HEK293T (cell line): ENCODE results near the gene TBC1D26.
"Not testable (repeated sequence)": the region's sequence is repeated elsewhere in the genome, so short reads cannot be mapped to it uniquely, and the experiment has no call there.

ENCODE experiments used
- CTCF ChIA-PET: fragments of 350-600 bp; formaldehyde crosslinking; extraction: SDS; loops from one replicate; lab custom pipeline; 2021; ENCODE audit warnings: antibody characterized with exemption, inconsistent platforms; lab: Yijun Ruan, JAX
- POLR2A ChIA-PET: fragments of 350-600 bp; formaldehyde crosslinking; extraction: SDS; loops from one replicate; lab custom pipeline; 2020; ENCODE audit warnings: antibody characterized with exemption, inconsistent platforms; lab: Yijun Ruan, JAX
- DNase-seq: peaks from one replicate; pipeline ENCODE4 v3.0.0; 2012; ENCODE audit warnings: mixed read lengths; ENCODE audit errors: extremely low spot score
- ARNT ChIP-seq: fragments of 450-650 bp; IDR thresholded peaks from 2 replicates; pipeline ENCODE4 v1.6.1; 2017; ENCODE audit warnings: mild to moderate bottlenecking
- BHLHE40 ChIP-seq: fragments of 450-650 bp; IDR thresholded peaks from 2 replicates; pipeline ENCODE4 v1.6.1; 2016; ENCODE audit warnings: mild to moderate bottlenecking, moderate library complexity, borderline replicate concordance
- CTBP1 ChIP-seq: fragments of 450-650 bp; IDR thresholded peaks from 2 replicates; pipeline ENCODE4 v1.6.1; 2016; ENCODE audit warnings: borderline replicate concordance
- ELF4 ChIP-seq: fragments of 450-650 bp; IDR thresholded peaks from 2 replicates; pipeline ENCODE4 v1.6.1; 2017; ENCODE audit warnings: antibody characterized with exemption
- FOXA1 ChIP-seq: fragments of 450-650 bp; IDR thresholded peaks from 2 replicates; pipeline ENCODE4 v1.6.1; 2016; ENCODE audit warnings: mild to moderate bottlenecking
- FOXK2 ChIP-seq: fragments of 450-650 bp; IDR thresholded peaks from 2 replicates; pipeline ENCODE4 v1.6.1; 2016; ENCODE audit warnings: mild to moderate bottlenecking
- FOXM1 ChIP-seq: fragments of 450-650 bp; IDR thresholded peaks from 2 replicates; pipeline ENCODE4 v1.6.1; 2017; ENCODE audit warnings: mild to moderate bottlenecking, borderline replicate concordance
- HDGF ChIP-seq: fragments of 450-650 bp; IDR thresholded peaks from 2 replicates; pipeline ENCODE4 v1.6.1; 2017; ENCODE audit warnings: antibody characterized with exemption, borderline replicate concordance
- L3MBTL2 ChIP-seq: fragments of 450-650 bp; conservative IDR thresholded peaks from 2 replicates; pipeline ENCODE4 v1.6.1; 2016; ENCODE audit warnings: mild to moderate bottlenecking
- LEF1 ChIP-seq: fragments of 450-650 bp; IDR thresholded peaks from 2 replicates; pipeline ENCODE4 v1.6.1; 2017; ENCODE audit warnings: mild to moderate bottlenecking, borderline replicate concordance
- NFRKB ChIP-seq: fragments of 450-650 bp; IDR thresholded peaks from 2 replicates; pipeline ENCODE4 v1.6.1; 2016; ENCODE audit warnings: mild to moderate bottlenecking, moderate library complexity
- SP1 ChIP-seq: fragments of 450-650 bp; IDR thresholded peaks from 2 replicates; pipeline ENCODE4 v1.6.1; 2017
- SUZ12 ChIP-seq: fragments of 450-650 bp; IDR thresholded peaks from 2 replicates; pipeline ENCODE4 v1.6.1; 2016; ENCODE audit warnings: mild to moderate bottlenecking
- TARDBP ChIP-seq: fragments of 450-650 bp; IDR thresholded peaks from 2 replicates; pipeline ENCODE4 v1.6.1; 2016
- ZNF384 ChIP-seq: fragments of 450-650 bp; IDR thresholded peaks from 2 replicates; pipeline ENCODE4 v1.6.1; 2016
- TF ChIP-seq, protein P1 (sequence below): fragments of 450-650 bp; IDR thresholded peaks from 2 replicates; pipeline ENCODE4 v1.6.1; 2016

TBC1D26 gene

GRCh38 chr17:15742921-15743320 lies 10.8 kb downstream of the TBC1D26 start:
- TF ChIP-seq NFRKB (no peak), ZNF384 (no peak), BHLHE40 (no peak), LEF1 (no peak), SP1 (no peak), SUZ12 (no peak), L3MBTL2 (no peak), HDGF (no peak), ELF4 (no peak), TARDBP (no peak), ARNT (no peak), FOXA1 (no peak), CTBP1 (no peak), FOXM1 (no peak), FOXK2 (no peak)
- TF ChIP-seq, protein P1, sequence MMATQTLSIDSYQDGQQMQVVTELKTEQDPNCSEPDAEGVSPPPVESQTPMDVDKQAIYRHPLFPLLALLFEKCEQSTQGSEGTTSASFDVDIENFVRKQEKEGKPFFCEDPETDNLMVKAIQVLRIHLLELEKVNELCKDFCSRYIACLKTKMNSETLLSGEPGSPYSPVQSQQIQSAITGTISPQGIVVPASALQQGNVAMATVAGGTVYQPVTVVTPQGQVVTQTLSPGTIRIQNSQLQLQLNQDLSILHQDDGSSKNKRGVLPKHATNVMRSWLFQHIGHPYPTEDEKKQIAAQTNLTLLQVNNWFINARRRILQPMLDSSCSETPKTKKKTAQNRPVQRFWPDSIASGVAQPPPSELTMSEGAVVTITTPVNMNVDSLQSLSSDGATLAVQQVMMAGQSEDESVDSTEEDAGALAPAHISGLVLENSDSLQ = no peak
- DNase-seq = no peak
- CTCF ChIA-PET = no interaction called here
- POLR2A ChIA-PET = no interaction called here

GRCh38 chr17:15744074-15744676 lies 12.1 kb downstream of the TBC1D26 start:
- POLR2A ChIA-PET = no interaction called here
- CTCF ChIA-PET = interaction anchor here (0.7 kb wide), 1 partner anchor 163 kb away, joined by 3 read pairs; no protein-coding TSS in a partner anchor
- TF ChIP-seq LEF1 (no peak), SUZ12 (no peak), ARNT (no peak), TARDBP (no peak), FOXM1 (no peak), CTBP1 (no peak), FOXA1 (no peak), HDGF (no peak), NFRKB (no peak), BHLHE40 (no peak), ZNF384 (no peak), L3MBTL2 (no peak), ELF4 (no peak)
- DNase-seq = no peak

- TF ChIP-seq NFRKB (no peak), SUZ12 (no peak), TARDBP (no peak), CTBP1 (no peak), ARNT (no peak), ZNF384 (no peak), LEF1 (no peak), HDGF (no peak), FOXM1 (no peak), FOXK2 (no peak), FOXA1 (no peak), L3MBTL2 (no peak), BHLHE40 (no peak), SP1 (no peak), ELF4 (no peak)
- TF ChIP-seq, protein P1 = no peak
- ChIA-PET CTCF (interaction anchor here (0.7 kb wide), 1 partner anchor 164 kb away, joined by 3 read pairs; no protein-coding TSS in a partner anchor), POLR2A (no interaction called here)
- DNase-seq = no peak
Measured at GRCh38 chr17:15744885-15745284, 12.8 kb downstream of the TBC1D26 start.

DNA sequence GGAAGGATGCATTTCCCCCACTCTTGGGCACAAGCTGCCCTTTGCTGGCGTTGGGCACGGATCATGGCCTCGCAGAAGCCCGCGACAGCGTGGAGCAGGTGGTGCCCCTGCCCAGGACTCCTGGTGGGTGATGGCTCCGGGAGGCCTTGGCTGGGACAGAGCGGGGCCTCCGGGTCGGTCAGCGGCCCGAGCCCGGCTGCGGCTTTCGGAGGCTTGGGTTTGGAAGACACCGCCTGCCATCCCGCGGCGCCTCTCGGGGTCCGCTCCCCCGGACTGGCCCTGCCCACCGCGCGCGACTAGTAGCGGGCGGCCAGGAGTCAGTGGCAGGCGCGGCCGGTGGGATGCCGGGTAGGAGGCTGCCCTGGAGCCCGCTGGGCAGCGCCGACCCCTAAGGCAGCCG lies 17.3 kb downstream of the TBC1D26 start:
- DNase-seq, CTCF ChIA-PET: not testable (repeated sequence)

GRCh38 chr17:15768865-15769533 lies 36.9 kb downstream of the TBC1D26 start:
- CTCF ChIA-PET, POLR2A ChIA-PET, DNase-seq: not testable (repeated sequence)

More for the DNA sequence above, 17.3 kb downstream of the TBC1D26 start:
- POLR2A ChIA-PET = not testable (repeated sequence)

- POLR2A ChIA-PET, CTCF ChIA-PET, DNase-seq: not testable (repeated sequence)
Measured at GRCh38 chr17:15770679-15771078, 38.6 kb downstream of the TBC1D26 start.

GRCh38 chr17:15776871-15777270 lies 44.8 kb downstream of the TBC1D26 start:
- CTCF ChIA-PET = interaction anchor here (0.6 kb wide), 1 partner anchor 127 kb away, joined by 4 read pairs; no protein-coding TSS in a partner anchor
- DNase-seq = no peak
- no peak for TF ChIP-seq ZNF384
- no peak for TF ChIP-seq BHLHE40
- no peak for TF ChIP-seq SUZ12
- no peak for TF ChIP-seq SP1
- TF ChIP-seq L3MBTL2 = no peak
- no peak for TF ChIP-seq FOXK2
- TF ChIP-seq HDGF = no peak
- TF ChIP-seq, protein P1 = no peak
- no peak for TF ChIP-seq FOXA1
- no peak for TF ChIP-seq ELF4
- no peak for TF ChIP-seq FOXM1
- TF ChIP-seq LEF1 = no peak
- no peak for TF ChIP-seq TARDBP
- TF ChIP-seq NFRKB = no peak
- TF ChIP-seq CTBP1 = no peak
- no peak for TF ChIP-seq ARNT
- POLR2A ChIA-PET = no interaction called here
